ENCODE results near the gene MINK1.
"Not testable (repeated sequence)": the region's sequence is repeated elsewhere in the genome, so short reads cannot be mapped to it uniquely, and the experiment has no call there.

The MINK1 gene

GRCh38 chr17:4850246-4850645 lies 17.1 kb downstream of the MINK1 start:
- no peak for DNase-seq

DNA sequence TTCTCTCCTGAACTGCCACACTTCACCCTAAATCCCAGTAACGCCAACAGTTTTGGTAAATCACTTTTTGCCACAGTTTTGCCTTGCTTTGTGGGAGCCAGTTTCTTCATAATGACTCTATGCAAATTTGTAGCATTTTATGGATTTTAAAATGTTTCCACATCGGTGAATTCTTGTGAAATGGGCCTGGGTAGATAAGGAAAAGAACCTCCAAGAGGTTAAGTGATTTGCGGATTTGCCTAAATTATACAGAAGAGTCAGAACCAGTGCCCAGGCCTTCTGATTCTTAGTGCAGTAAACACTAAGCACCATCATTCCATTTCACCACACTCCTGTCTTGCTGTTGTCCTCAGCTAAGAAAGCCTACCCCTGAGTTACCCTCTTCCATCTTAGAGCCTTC lies 17.9 kb downstream of the MINK1 start:
- DNase-seq: no peak

GRCh38 chr17:4852567-4853207 lies 19.5 kb downstream of the MINK1 start:
- no peak for DNase-seq

DNA sequence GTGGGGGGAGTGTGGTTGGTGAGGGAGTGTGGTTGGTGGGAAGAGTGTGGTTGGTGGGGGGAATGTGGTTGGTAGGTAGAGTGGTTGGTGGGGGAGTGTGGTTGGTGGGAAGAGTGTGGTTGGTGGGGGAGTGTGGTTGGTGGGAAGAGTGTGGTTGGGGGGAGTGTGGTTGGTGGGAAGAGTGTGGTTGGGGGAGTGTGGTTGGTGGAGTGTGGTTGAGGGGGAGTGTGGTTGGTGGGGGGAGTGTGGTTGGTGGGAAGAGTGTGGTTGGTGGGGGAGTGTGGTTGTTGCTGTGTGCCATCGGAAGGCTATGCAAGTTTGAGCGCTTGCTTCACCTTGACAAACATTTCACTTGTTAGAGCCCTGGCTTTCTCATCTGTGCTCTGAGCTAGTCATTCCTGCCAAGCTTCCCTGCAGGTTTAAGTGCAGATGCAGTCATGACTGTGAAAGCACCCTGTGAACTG lies 20.1 kb downstream of the MINK1 start:
- no peak for DNase-seq

GRCh38 chr17:4854111-4854681 lies 21.1 kb downstream of the MINK1 start:
- no peak for DNase-seq

- no peak for DNase-seq
Observed at GRCh38 chr17:4856271-4856936, 23.3 kb downstream of the MINK1 start.

DNA sequence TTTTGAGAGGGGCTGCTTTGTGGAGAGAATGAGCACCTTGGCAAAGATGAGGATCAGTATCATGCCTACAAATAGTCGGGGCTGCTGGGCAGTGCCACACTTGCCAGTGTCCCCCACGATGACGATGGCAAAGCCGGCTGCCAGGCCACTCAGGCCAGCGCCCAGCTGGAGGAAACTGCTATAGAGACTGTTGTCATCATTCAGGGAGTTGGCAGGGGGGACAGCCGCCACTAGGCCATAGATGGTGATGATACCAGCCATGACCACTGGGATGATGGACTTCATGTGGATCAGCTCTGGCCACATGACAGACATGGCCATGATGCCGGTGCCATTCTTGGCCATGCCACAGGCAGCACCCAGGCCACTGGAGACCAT lies 23.8 kb downstream of the MINK1 start:
- no peak for DNase-seq

DNA sequence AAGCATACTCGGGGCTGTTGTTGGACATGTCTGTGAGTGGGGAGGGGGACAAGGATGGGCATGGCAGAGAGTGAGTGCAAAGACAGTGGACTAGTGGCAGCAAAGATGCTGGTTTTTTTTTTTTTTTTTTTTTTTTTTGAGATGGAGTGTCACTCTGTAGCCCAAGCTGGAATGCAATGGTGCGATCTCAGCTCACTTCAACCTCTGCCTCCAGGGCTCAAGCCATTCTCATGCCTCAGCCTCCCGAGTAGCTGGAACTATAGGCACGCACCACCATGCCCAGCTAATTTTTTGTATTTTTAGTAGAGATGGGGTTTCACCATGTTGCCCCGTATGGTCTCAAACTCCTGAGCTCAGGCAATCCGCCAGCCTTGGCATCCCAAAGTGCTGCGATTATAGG lies 24.2 kb downstream of the MINK1 start:
- not testable (repeated sequence) for DNase-seq

GRCh38 chr17:4858068-4858881 lies 25.1 kb downstream of the MINK1 start:
- no peak for DNase-seq

GRCh38 chr17:4858882-4859260 lies 25.7 kb downstream of the MINK1 start:
- DNase-seq: no peak

DNA sequence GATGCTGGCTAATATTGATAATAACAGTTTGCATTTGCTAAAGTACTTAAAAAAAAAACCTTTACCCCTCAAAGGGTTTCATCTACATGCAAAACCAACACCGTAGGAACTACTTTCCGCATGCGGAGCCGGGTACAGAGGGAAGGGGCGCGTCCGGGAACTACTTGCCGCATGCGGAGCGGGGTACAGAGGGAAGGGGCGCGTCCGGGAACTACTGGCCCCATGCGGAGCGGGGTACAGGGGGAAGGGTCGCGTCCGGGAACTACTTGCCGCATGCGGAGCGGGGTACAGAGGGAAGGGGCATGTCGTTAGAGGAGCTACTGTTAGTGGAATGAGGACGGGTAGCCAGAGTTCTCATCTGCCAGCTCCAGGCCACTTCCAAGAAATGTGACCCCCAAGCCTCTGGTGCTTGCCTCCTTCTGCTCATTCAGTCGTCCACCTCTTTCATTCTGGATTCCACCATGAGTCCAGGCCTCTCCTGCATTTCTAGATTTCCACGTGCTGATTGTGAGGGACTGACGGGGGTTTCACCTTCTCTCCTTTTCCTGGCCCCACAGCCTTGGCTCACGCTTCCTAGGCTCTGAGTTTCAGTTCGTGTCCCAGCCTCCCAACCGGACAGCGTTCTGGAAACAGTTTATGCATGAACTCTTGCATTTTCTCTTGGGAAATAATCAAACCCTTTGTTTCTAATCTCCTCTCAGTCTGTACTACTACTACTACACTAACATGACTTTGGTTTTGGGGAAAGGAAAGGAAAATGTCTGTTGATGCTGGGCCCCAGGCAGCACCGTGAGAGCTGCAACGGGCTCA lies 26.9 kb downstream of the MINK1 start:
- no peak for DNase-seq

DNA sequence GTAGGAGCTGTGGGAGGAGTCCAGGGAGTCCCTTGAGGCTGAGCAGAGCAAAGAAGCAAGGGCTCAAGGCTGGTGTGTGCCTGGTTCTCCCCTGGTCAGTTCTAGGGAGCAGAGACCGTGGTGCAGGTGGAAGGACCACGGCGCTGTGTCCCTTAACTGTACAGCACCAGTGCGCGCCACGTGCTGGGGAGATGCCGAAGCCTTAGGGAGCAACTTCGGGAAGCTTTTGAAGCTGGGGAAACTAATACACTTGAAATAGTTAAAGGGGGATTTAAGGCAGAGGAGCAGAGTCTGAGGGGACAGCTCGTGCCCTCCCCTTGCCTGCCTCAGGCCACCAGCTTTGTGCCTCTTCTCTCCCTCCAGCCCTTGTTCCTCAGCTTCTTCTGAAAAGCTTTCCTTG lies 27.5 kb downstream of the MINK1 start:
- no peak for DNase-seq

DNA sequence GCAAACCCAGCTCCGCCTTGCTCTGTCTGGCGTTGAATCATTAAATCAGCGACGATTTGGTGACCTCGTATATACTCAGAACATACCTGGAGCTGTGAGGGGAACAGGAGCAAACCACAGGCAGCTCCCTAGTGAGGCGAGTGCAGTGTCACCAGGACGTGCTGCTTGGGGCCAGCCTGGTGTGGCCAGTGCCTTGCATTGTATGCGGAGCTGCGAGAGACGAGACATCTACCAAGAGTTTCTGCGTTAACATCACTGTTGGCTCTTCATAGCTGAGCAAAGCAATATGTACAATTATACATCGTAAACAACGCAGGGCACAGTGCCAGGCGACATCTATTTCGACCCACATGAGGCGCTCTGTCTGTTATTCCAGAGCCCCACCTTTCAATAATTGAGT lies 27.9 kb downstream of the MINK1 start:
- DNase-seq: no peak

DNA sequence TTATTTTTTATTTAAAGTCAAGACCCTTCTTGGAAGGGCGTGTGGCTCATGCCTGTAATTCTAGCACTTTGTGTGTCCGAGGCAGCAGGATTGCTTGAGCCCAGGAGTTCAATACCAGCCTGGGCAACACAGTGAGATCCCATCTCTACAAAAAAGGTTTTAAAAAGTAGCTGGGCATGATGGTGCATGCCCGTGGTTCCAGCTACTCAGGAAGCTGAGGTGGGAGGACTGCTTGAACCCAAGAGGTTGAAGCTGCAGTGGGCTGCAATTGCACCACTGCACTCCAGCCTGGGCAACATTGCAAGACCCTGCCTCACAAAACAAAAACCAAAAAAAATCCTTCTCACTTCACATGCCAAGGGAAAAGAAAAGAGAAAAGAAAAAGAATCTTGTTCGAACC lies 29.6 kb downstream of the MINK1 start:
- no peak for DNase-seq

- no peak for DNase-seq
Observed at GRCh38 chr17:4863321-4863720, 30.2 kb downstream of the MINK1 start.

DNA sequence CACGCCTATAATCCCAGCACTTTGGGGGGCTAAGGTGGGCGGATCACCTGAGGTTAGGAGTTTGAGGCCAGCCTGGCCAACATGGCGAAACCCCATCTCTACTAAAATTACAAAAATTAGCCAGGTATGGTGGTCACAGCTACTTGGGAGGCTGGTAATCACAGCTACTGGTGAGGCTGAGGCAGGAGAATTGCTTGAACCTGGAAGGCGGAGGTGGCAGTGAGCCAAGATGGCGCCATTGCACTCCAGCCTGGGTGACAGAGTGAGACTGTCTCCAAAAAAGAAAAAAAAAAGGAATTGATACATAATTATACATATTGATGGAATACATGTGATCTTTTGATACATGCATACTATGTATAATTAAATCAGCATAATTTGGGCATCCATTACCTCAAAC lies 34.4 kb downstream of the MINK1 start:
- not testable (repeated sequence) for DNase-seq

GRCh38 chr17:4869058-4869998 lies 36.2 kb downstream of the MINK1 start:
- DNase-seq: not testable (repeated sequence)

DNA sequence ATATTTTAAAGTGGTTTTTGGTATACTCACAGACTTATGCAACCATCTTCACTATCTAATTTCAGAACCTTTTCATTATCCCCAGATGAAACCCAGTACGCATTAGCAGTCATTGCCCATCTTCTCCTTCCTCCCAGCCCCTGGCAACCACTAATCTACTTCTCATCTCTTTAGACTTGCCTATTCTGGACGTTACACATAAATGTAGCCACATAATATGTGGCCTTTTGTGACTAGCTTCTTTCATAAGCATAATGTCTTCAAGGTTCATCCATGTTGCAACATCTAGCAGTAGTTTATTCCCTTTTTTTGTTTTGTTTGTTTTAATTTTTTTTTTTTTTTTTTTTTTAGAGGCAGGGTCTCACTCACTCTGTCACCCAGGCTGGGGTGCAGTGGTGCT lies 37.7 kb downstream of the MINK1 start:
- no peak for DNase-seq

GRCh38 chr17:4872786-4873185 lies 39.6 kb downstream of the MINK1 start:
- peak; percentile 7 to 40 for DNase-seq

DNA sequence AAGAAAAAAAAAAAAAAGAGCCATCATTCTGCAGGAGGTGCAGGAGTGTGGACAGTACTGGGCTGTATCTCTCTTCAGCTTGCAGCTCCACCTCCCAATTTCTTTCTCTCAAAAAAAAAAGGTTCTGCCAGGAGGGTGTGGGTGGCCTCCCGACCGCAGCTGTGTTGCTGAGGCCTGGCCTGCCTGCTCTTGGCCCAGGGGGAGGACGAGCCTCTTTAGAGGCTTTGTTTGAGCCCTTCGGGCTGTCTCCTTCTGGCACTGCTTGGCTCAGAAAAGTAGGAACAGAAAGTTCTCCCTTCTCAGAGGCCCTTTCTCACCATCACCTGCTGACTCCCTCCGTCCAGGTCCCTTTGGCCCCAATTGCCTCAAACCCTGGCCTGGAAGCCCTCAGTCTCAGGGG lies 43.9 kb downstream of the MINK1 start:
- DNase-seq: no peak

DNA sequence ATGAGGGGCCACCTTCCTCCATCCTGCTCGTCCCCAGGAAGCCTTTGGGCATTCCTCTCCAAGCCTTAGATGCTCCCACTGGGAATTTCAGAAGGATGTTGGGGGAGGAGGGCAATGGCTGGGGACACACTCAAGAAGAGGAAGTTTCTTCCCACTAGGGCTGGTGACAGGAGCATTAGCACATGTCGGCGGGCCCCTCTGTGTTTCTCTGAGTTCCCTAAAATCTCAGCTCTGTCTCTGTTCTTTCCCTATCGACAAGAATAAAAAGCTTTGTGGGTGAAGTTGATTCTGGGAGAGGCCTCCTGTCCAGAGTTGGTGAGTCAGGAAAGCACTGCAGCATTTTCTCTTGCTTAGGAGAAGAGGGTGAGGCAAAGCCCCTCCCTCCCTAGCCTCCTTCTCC lies 46.5 kb downstream of the MINK1 start:
- DNase-seq: peak in 1 of 2 experiments; percentile 3

- no peak for DNase-seq
Observed at GRCh38 chr17:4880857-4881256, 47.7 kb downstream of the MINK1 start.

Data from Kasumi-1 (cell line).